ENCODE results near the gene ASPA.

- TF ChIP-seq EZH2 (IDR thresholded peaks at IDR 0.05; ENCODE audit: insufficient read depth, poor library complexity, severe bottlenecking) (no peak), EZH2phosphoT487 (IDR thresholded peaks at IDR 0.05; ENCODE audit: insufficient read depth, low read depth) (no peak)
These were observed 52.1 kb downstream of the ASPA start for GRCh38 chr17:3527896-3528295.
